H9 (cell line): ENCODE measurements around the gene CHCHD10. TPM values are rescaled to one million over a fixed set of nuclear protein-coding genes. Genes with fewer than 3 reads are reported as not detected.

Experiments used
- DNase-seq: peaks from one replicate; pipeline ENCODE4 v3.0.0-alpha.2; 2017
- H2AFZ ChIP-seq: one replicate; pipeline ENCODE4 v1.6.1; 2013; ENCODE audit warnings: mild to moderate bottlenecking, low read length, control low read depth, moderate library complexity
- H2AK5ac ChIP-seq: 2 replicates; pipeline ENCODE4 v1.6.1; 2013; ENCODE audit warnings: low read length, control low read depth, mixed read lengths; ENCODE audit not compliant: insufficient read length
- H2BK120ac ChIP-seq: one replicate; pipeline ENCODE4 v1.6.1; 2013; ENCODE audit warnings: low read depth, mild to moderate bottlenecking, low read length, control low read depth, inconsistent platforms; ENCODE audit not compliant: poor library complexity, severe bottlenecking
- H2BK12ac ChIP-seq: 2 replicates; pipeline ENCODE4 v1.6.1; 2013; ENCODE audit warnings: low read length, control low read depth, mixed read lengths, low read depth; ENCODE audit not compliant: insufficient read length
- H2BK15ac ChIP-seq: 2 replicates; pipeline ENCODE4 v1.6.1; 2013; ENCODE audit warnings: low read depth, low read length, control low read depth
- H2BK20ac ChIP-seq: one replicate; pipeline ENCODE4 v1.6.1; 2013; ENCODE audit warnings: low read depth, mild to moderate bottlenecking, low read length, control low read depth, inconsistent platforms; ENCODE audit not compliant: poor library complexity, severe bottlenecking
- H2BK5ac ChIP-seq: 2 replicates; pipeline ENCODE4 v1.6.1; 2013; ENCODE audit warnings: low read length, control low read depth, mixed read lengths; ENCODE audit not compliant: insufficient read length
- H3K14ac ChIP-seq: 2 replicates; pipeline ENCODE4 v1.6.1; 2013; ENCODE audit warnings: low read length, control low read depth; ENCODE audit not compliant: insufficient read depth
- H3K18ac ChIP-seq: 2 replicates; pipeline ENCODE4 v1.6.1; 2013; ENCODE audit warnings: low read depth, mild to moderate bottlenecking, mixed read lengths, low read length, control low read depth; ENCODE audit not compliant: insufficient read length
- H3K23ac ChIP-seq: 2 replicates; pipeline ENCODE4 v1.6.1; 2013; ENCODE audit warnings: low read length, control low read depth, mixed read lengths, low read depth; ENCODE audit not compliant: insufficient read length
- H3K23me2 ChIP-seq: 2 replicates; pipeline ENCODE4 v1.6.1; 2013; ENCODE audit warnings: low read depth, mild to moderate bottlenecking, mixed read lengths, low read length, control low read depth; ENCODE audit not compliant: insufficient read length, poor library complexity, severe bottlenecking
- H3K27ac ChIP-seq: 2 replicates; pipeline ENCODE4 v1.5.1; 2013; ENCODE audit warnings: low read length, control low read depth, mixed read lengths, low read depth; ENCODE audit not compliant: insufficient read length
- H3K27me3 ChIP-seq: 2 replicates; pipeline ENCODE4 v1.6.1; 2013; ENCODE audit warnings: low read length, control low read depth, inconsistent platforms; ENCODE audit not compliant: insufficient read depth
- H3K4ac ChIP-seq: 2 replicates; pipeline ENCODE4 v1.6.1; 2013; ENCODE audit warnings: low read depth, mild to moderate bottlenecking, control low read depth, inconsistent platforms, low read length, moderate library complexity
- H3K4me1 ChIP-seq: 2 replicates; pipeline ENCODE4 v1.6.1; 2013; ENCODE audit warnings: low read length, control low read depth, inconsistent platforms; ENCODE audit not compliant: insufficient read depth
- H3K4me2 ChIP-seq: 2 replicates; pipeline ENCODE4 v1.6.1; 2013; ENCODE audit warnings: low read length, control low read depth, mixed read lengths; ENCODE audit not compliant: insufficient read length, insufficient read depth
- H3K56ac ChIP-seq: 2 replicates; pipeline ENCODE4 v1.6.1; 2013; ENCODE audit warnings: low read depth, mild to moderate bottlenecking, mixed read lengths, low read length, control low read depth; ENCODE audit not compliant: insufficient read length
- H3K79me1 ChIP-seq: 2 replicates; pipeline ENCODE4 v1.6.1; 2013; ENCODE audit warnings: low read depth, mild to moderate bottlenecking, moderate library complexity, low read length, control low read depth, inconsistent platforms; ENCODE audit not compliant: insufficient read depth, poor library complexity, severe bottlenecking
- H3K79me2 ChIP-seq: 2 replicates; pipeline ENCODE4 v1.6.1; 2013; ENCODE audit warnings: low read length, control low read depth, inconsistent platforms; ENCODE audit not compliant: insufficient read depth
- H3K9ac ChIP-seq: 2 replicates; pipeline ENCODE4 v1.6.1; 2013; ENCODE audit warnings: low read length, control low read depth, mixed read lengths; ENCODE audit not compliant: insufficient read length; ENCODE audit errors: extremely low read depth
- H3K9me3 ChIP-seq: one replicate; pipeline ENCODE4 v1.6.1; 2013; ENCODE audit warnings: low read depth, low read length, inconsistent platforms; ENCODE audit not compliant: control insufficient read depth
- H3T11ph ChIP-seq: one replicate; pipeline ENCODE4 v1.6.1; 2013; ENCODE audit warnings: mild to moderate bottlenecking, low read length, control low read depth, inconsistent platforms
- H4K20me1 ChIP-seq: one replicate; pipeline ENCODE4 v1.6.1; 2013; ENCODE audit not compliant: control insufficient read depth, insufficient read length, insufficient read depth
- H4K5ac ChIP-seq: 2 replicates; pipeline ENCODE4 v1.6.1; 2013; ENCODE audit warnings: low read depth, mild to moderate bottlenecking, mixed read lengths, low read length, control low read depth; ENCODE audit not compliant: insufficient read length
- H4K8ac ChIP-seq: replicated peaks from 2 replicates; pipeline ENCODE4 v1.6.1; 2013; ENCODE audit warnings: low read length, control low read depth, mixed read lengths, low read depth; ENCODE audit not compliant: insufficient read length
- H4K91ac ChIP-seq: 2 replicates; pipeline ENCODE4 v1.6.1; 2013; ENCODE audit warnings: low read depth, mild to moderate bottlenecking, moderate library complexity, mixed read lengths, low read length, control low read depth; ENCODE audit not compliant: insufficient read length
- H3K27ac Mint-ChIP-seq, 3 experiments: 2 replicates in 2 of 3; 3 replicates in 1 of 3; pipeline ENCODE4 v1.8.0; 2020 to 2021; ENCODE audit warnings: mixed read lengths in 3 of 3, mild to moderate bottlenecking in 1 of 3, moderate library complexity in 1 of 3
- H3K27me3 Mint-ChIP-seq: 2 replicates; pipeline ENCODE4 v1.8.0; 2021; ENCODE audit warnings: low read depth, mild to moderate bottlenecking, moderate library complexity, mixed read lengths
- H3K36me3 Mint-ChIP-seq, 3 experiments: 2 replicates in 2 of 3; 3 replicates in 1 of 3; pipeline ENCODE4 v1.8.0; 2020 to 2021; ENCODE audit warnings: low read depth in 3 of 3, mixed read lengths in 3 of 3; ENCODE audit not compliant: insufficient read depth in 1 of 3
- H3K4me1 Mint-ChIP-seq, 2 experiments: 2 replicates each; pipeline ENCODE4 v1.8.0; 2020; ENCODE audit warnings: mixed read lengths in 2 of 2
- H3K4me3 Mint-ChIP-seq, 2 experiments: 2 replicates in 1 of 2; 3 replicates in 1 of 2; pipeline ENCODE4 v1.8.0; 2020 to 2021; ENCODE audit warnings: mild to moderate bottlenecking in 2 of 2, mixed read lengths in 2 of 2, moderate library complexity in 1 of 2
- H3K9me3 Mint-ChIP-seq, 2 experiments: 2 replicates in 1 of 2; 3 replicates in 1 of 2; pipeline ENCODE4 v1.8.0; 2020; ENCODE audit warnings: mild to moderate bottlenecking in 2 of 2, mixed read lengths in 2 of 2, moderate library complexity in 1 of 2
- CTCF ChIP-seq: fragments of 200-600 bp; sonication (generic); conservative IDR thresholded peaks from 3 replicates; pipeline ENCODE4 v1.8.0; 2021; ENCODE audit warnings: antibody characterized with exemption, mild to moderate bottlenecking
- WGBS: extraction: QIAGEN DNeasy Blood & Tissue Kit; methylation state at CpG from one replicate; pipeline ENCODE4 v1.1.7; 2013; ENCODE audit warnings: missing lambda C conversion rate, low lambda C conversion rate, mixed read lengths; ENCODE audit not compliant: insufficient read length; ENCODE audit errors: extremely low coverage; 5-methylcytosine and 5-hydroxymethylcytosine counted together
- total RNA-seq: library from RNA; stranded (reverse); gene quantifications from 2 replicates; pipeline ENCODE4 v1.2.1, GENCODE V29; 2021

CHCHD10 gene
- total RNA-seq, 1 experiment from 2014 or later = 53.7 TPM

- Histone ChIP-seq H4K8ac (no peak overlapping the region), H3K23ac (no peak overlapping the region), H4K20me1 (no peaks in the 10 kb centered on the region), H3K4me2 (peak overlapping the region; percentile 39), H3K14ac (0 out of 2 replicates have a peak overlapping the region, but pooled peaks have one; percentile 5), H3K23me2 (peaks cover 7% of the 10 kb centered on the region), H4K91ac (no peak overlapping the region), H2BK12ac (no peak overlapping the region), H3K79me2 (no peaks in the 10 kb centered on the region), H3K79me1 (no peaks in the 10 kb centered on the region), H2BK5ac (no peak overlapping the region), H3T11ph (no peak overlapping the region), H3K56ac (no peak overlapping the region), H4K5ac (no peak overlapping the region), H2AK5ac (no peak overlapping the region), H2BK120ac (no peak overlapping the region), H3K4me1 (peaks cover 4% of the 10 kb centered on the region; the same call in 1 of the 2 replicates), H3K27ac (no peak overlapping the region), H3K27me3 (peaks cover 6% of the 10 kb centered on the region; the same call in 1 of the 2 replicates), H3K9me3 (no peaks in the 10 kb centered on the region), H2BK20ac (no peak overlapping the region), H3K4ac (no peak overlapping the region), H3K9ac (no peak overlapping the region), H2BK15ac (no peak overlapping the region), H2AFZ (no peak overlapping the region), H3K18ac (no peak overlapping the region)
- H3K4me1 Mint-ChIP-seq = peaks cover 22 to 42% of the 10 kb centered on the region in 2 experiments
- H3K27ac Mint-ChIP-seq = no peak overlapping the region
- no peak for TF ChIP-seq CTCF
- no peaks in the 10 kb centered on the region for H3K9me3 Mint-ChIP-seq
- H3K4me3 Mint-ChIP-seq = peak overlapping the region; percentile 74 to 91
- no peak for DNase-seq
- peaks cover 5 to 10% (median 7%) of the 10 kb centered on the region in 3 experiments; a peak in 4 of 7 replicates for H3K36me3 Mint-ChIP-seq
- no CpG with 5 or more reads among the region's 27 CpGs for WGBS
- H3K27me3 Mint-ChIP-seq = peaks cover 43% of the 10 kb centered on the region
Observed at GRCh38 chr22:23767303-23767672, 484 bp downstream of the CHCHD10 start.
